ENCODE measurements around the gene NISCH.

The NISCH gene

DNA sequence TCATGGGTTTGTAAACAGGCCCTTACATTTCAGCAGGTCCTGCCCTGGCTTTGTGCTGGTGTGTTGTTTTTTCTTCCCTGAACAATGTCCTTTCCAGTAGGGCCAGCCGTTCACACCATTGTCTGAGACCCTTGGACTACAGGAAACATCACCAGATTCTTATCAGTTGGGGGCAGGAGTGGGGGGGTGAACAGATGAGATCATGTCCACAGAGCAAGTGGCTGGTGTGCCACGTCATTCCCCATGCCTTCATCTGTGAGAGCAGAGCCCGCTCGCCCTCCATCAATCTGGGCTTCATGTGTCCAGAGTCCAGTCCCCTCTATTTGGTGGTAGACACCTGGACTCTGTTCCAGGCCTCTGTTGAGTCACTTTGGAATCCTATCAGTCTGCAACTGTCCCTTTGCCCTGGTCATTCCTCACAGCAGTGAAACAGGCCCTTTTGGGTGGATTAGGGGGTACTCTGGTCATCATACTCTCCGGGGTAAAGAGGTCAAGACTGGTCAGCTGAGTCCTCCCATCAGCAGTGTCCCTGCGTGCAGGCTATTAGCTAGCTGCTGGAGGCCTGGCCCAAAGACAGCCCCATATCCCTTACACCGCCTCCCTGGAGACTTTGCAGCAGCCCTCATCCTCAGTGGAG, 25.5 kb upstream of the NISCH start:
- no peaks in the 10 kb centered on the region for H3K36me3 Mint-ChIP-seq (ENCODE audit: low read depth)
- peaks cover 34% of the 10 kb centered on the region for H3K4me1 Mint-ChIP-seq
- no peaks in the 10 kb centered on the region for H3K27me3 Mint-ChIP-seq (ENCODE audit: low read depth)
- H3K9me3 Mint-ChIP-seq = no peaks in the 10 kb centered on the region
- TF ChIP-seq, protein P1, sequence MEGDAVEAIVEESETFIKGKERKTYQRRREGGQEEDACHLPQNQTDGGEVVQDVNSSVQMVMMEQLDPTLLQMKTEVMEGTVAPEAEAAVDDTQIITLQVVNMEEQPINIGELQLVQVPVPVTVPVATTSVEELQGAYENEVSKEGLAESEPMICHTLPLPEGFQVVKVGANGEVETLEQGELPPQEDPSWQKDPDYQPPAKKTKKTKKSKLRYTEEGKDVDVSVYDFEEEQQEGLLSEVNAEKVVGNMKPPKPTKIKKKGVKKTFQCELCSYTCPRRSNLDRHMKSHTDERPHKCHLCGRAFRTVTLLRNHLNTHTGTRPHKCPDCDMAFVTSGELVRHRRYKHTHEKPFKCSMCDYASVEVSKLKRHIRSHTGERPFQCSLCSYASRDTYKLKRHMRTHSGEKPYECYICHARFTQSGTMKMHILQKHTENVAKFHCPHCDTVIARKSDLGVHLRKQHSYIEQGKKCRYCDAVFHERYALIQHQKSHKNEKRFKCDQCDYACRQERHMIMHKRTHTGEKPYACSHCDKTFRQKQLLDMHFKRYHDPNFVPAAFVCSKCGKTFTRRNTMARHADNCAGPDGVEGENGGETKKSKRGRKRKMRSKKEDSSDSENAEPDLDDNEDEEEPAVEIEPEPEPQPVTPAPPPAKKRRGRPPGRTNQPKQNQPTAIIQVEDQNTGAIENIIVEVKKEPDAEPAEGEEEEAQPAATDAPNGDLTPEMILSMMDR (IDR thresholded peaks at IDR 0.05; ENCODE audit: unreplicated experiment in 3 of 3) = no peak
- no peak overlapping the region for H3K4me3 Mint-ChIP-seq
- no peak overlapping the region for H3K27ac Mint-ChIP-seq

DNA sequence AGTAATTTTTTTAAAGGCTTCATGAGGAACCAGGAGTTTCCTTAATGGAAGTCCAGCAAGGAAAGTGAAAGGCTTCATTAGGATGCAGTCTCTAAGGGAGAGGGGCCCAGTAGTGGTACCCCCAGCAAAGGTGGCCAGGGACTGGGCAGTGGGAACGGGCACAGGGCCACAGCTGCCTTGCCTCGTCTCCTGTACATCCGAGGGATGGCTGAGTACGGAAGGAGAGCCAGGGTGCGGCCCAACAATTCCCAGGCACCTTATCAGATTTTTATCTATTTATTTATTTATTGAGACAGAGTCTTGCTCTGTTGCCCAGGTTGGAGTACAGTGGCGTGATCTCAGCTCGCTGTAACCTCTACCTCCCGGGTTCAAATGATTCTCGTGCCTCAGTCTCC, 25.0 kb upstream of the NISCH start:
- H3K36me3 Mint-ChIP-seq (ENCODE audit: low read depth) = no peaks in the 10 kb centered on the region
- no peak overlapping the region for H3K4me3 Mint-ChIP-seq
- no peak overlapping the region for H3K27ac Mint-ChIP-seq
- no peaks in the 10 kb centered on the region for H3K27me3 Mint-ChIP-seq (ENCODE audit: low read depth)
- TF ChIP-seq, protein P1 (IDR thresholded peaks at IDR 0.05; ENCODE audit: unreplicated experiment in 3 of 3) = no peak
- peaks cover 34% of the 10 kb centered on the region for H3K4me1 Mint-ChIP-seq
- no peaks in the 10 kb centered on the region for H3K9me3 Mint-ChIP-seq

DNA sequence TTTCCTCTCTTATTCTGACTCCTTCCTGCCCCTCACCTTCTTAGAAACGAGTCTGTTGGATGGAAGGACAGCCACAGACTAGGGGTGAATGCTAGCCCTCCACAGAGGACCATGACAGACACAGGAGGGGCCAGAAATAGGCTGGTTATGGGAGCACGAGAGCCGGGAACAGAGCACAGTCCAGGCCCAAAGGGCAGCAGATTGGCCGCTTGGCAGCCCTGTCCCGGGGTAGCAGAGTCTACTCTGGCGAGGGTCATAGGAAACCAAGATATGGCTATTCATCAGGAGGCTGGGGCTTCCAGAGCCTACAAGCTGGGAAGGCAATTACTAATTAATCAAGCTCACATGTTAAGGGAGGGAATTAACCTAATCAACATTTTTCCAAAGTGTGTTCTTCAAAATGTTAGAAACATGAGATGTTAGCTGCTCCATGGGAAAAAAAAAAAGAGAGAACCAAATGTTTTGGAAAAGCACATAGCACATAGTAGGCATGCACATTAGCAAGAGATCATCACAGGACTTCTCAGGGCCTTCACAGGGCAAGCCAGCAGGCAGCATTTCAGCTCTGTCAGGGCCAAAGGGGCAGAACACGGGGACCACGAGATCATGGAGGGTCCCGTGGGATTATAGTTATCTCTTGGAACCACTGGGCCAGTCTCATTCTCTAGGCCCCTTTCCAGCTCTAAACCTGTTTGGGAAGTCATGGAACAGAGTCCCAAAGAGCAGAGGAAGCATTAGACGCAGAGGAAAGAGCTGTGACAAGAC, 23.8 kb upstream of the NISCH start:
- TF ChIP-seq, protein P1 (IDR thresholded peaks at IDR 0.05; ENCODE audit: unreplicated experiment in 3 of 3) = no peak
- no peaks in the 10 kb centered on the region for H3K36me3 Mint-ChIP-seq (ENCODE audit: low read depth)
- H3K4me1 Mint-ChIP-seq = peaks cover 42% of the 10 kb centered on the region
- peak overlapping the region in 2 of 3 experiments; percentile 0 to 31 for H3K4me3 Mint-ChIP-seq
- no peaks in the 10 kb centered on the region for H3K27me3 Mint-ChIP-seq (ENCODE audit: low read depth)
- peak overlapping the region; percentile 57 to 74 (median 73) for H3K27ac Mint-ChIP-seq
- H3K9me3 Mint-ChIP-seq = no peaks in the 10 kb centered on the region

- Mint-ChIP-seq H3K27me3 (ENCODE audit: low read depth) (no peaks in the 10 kb centered on the region), H3K36me3 (ENCODE audit: low read depth) (no peaks in the 10 kb centered on the region), H3K4me3 (peak overlapping the region in 2 of 3 experiments; percentile 0 to 31), H3K27ac (peak overlapping the region; percentile 57 to 74 (median 73)), H3K9me3 (no peaks in the 10 kb centered on the region), H3K4me1 (peaks cover 43% of the 10 kb centered on the region)
- TF ChIP-seq, protein P1 (IDR thresholded peaks at IDR 0.05; ENCODE audit: unreplicated experiment in 3 of 3) = no peak
Measured at GRCh38 chr3:52432225-52432624, 23.2 kb upstream of the NISCH start.

DNA sequence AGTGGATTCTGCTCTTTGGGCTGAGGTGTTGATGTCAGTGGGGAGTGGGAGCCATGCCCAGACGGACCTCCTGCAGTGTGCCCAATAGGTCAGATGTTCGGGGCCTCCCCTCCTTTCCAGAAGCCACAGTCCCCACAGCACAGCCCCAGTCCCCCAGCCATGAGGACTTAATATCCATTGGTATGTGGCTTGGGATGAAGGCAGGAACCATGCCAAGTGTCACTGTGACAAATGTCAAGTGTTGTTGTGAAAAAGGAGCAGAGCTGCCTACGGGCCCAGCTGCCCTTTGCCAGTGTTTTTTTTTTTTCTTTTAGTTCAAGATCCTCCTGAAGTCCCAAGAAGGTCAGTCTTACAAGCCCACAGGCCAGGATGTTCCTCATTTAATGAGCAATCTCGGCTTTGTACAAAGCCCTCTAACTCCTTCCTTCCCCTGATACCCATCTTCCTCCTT, 22.7 kb upstream of the NISCH start:
- peak overlapping the region; percentile 54 to 79 (median 73) for H3K27ac Mint-ChIP-seq
- H3K36me3 Mint-ChIP-seq (ENCODE audit: low read depth) = no peaks in the 10 kb centered on the region
- no peak overlapping the region for H3K4me3 Mint-ChIP-seq
- peaks cover 43% of the 10 kb centered on the region for H3K4me1 Mint-ChIP-seq
- TF ChIP-seq, protein P1 (IDR thresholded peaks at IDR 0.05; ENCODE audit: unreplicated experiment in 3 of 3) = no peak
- no peaks in the 10 kb centered on the region for H3K9me3 Mint-ChIP-seq
- no peaks in the 10 kb centered on the region for H3K27me3 Mint-ChIP-seq (ENCODE audit: low read depth)

Data from nephron (organoid).